ENCODE measurements around the gene NRN1L.
"Not testable (repeated sequence)": the region's sequence is repeated elsewhere in the genome, so short reads cannot be mapped to it uniquely, and the experiment has no call there.

NRN1L gene

GRCh38 chr16:67857547-67858233 is 27.0 kb upstream of the NRN1L start:
- peak; percentile 93 for DNase-seq
- in situ Hi-C loops (cut with HindIII; ENCODE audit: low pct_ligation_motif_present, low pct_unique_long_range_greater_than_20kb, low sequenced_read_pairs) = no loop called here

GRCh38 chr16:67858500-67858899 is 26.2 kb upstream of the NRN1L start:
- no peak for DNase-seq
- in situ Hi-C loops (cut with HindIII; ENCODE audit: low pct_ligation_motif_present, low pct_unique_long_range_greater_than_20kb, low sequenced_read_pairs) = no loop called here

GRCh38 chr16:67860589-67861398 is 23.9 kb upstream of the NRN1L start:
- in situ Hi-C loops (cut with HindIII; ENCODE audit: low pct_ligation_motif_present, low pct_unique_long_range_greater_than_20kb, low sequenced_read_pairs) = no loop called here
- no peak for DNase-seq

GRCh38 chr16:67861877-67862276 is 22.8 kb upstream of the NRN1L start:
- in situ Hi-C loops (cut with HindIII; ENCODE audit: low pct_ligation_motif_present, low pct_unique_long_range_greater_than_20kb, low sequenced_read_pairs) = no loop called here

GRCh38 chr16:67862623-67863583 is 21.8 kb upstream of the NRN1L start:
- in situ Hi-C loops (cut with HindIII; ENCODE audit: low pct_ligation_motif_present, low pct_unique_long_range_greater_than_20kb, low sequenced_read_pairs) = no loop called here

More at GRCh38 chr16:67861877-67862276, 22.8 kb upstream of the NRN1L start:
- DNase-seq = no peak

GRCh38 chr16:67864044-67864443 is 20.6 kb upstream of the NRN1L start:
- in situ Hi-C loops (cut with HindIII; ENCODE audit: low pct_ligation_motif_present, low pct_unique_long_range_greater_than_20kb, low sequenced_read_pairs) = not testable (repeated sequence)

More at GRCh38 chr16:67862623-67863583, 21.8 kb upstream of the NRN1L start:
- no peak for DNase-seq

GRCh38 chr16:67864594-67864993 is 20.1 kb upstream of the NRN1L start:
- in situ Hi-C loops (cut with HindIII; ENCODE audit: low pct_ligation_motif_present, low pct_unique_long_range_greater_than_20kb, low sequenced_read_pairs) = no loop called here

More at GRCh38 chr16:67864044-67864443, 20.6 kb upstream of the NRN1L start:
- not testable (repeated sequence) for DNase-seq

GRCh38 chr16:67865318-67865717 is 19.4 kb upstream of the NRN1L start:
- DNase-seq = peak; percentile 73
- in situ Hi-C loops (cut with HindIII; ENCODE audit: low pct_ligation_motif_present, low pct_unique_long_range_greater_than_20kb, low sequenced_read_pairs) = no loop called here

More at GRCh38 chr16:67864594-67864993, 20.1 kb upstream of the NRN1L start:
- no peak for DNase-seq

- no peak for DNase-seq
- in situ Hi-C loops (cut with HindIII; ENCODE audit: low pct_ligation_motif_present, low pct_unique_long_range_greater_than_20kb, low sequenced_read_pairs) = no loop called here
Observed at GRCh38 chr16:67868290-67868689, 16.4 kb upstream of the NRN1L start.

- in situ Hi-C loops (cut with HindIII; ENCODE audit: low pct_ligation_motif_present, low pct_unique_long_range_greater_than_20kb, low sequenced_read_pairs) = no loop called here
- DNase-seq = no peak
Observed at GRCh38 chr16:67869653-67870052, 15.0 kb upstream of the NRN1L start.

GRCh38 chr16:67871256-67871655 is 13.4 kb upstream of the NRN1L start:
- DNase-seq = no peak
- in situ Hi-C loops (cut with HindIII; ENCODE audit: low pct_ligation_motif_present, low pct_unique_long_range_greater_than_20kb, low sequenced_read_pairs) = no loop called here

- no peak for DNase-seq
- in situ Hi-C loops (cut with HindIII; ENCODE audit: low pct_ligation_motif_present, low pct_unique_long_range_greater_than_20kb, low sequenced_read_pairs) = no loop called here
Observed at GRCh38 chr16:67872131-67872630, 12.5 kb upstream of the NRN1L start.

- in situ Hi-C loops (cut with HindIII; ENCODE audit: low pct_ligation_motif_present, low pct_unique_long_range_greater_than_20kb, low sequenced_read_pairs) = no loop called here
- peak; percentile 86 for DNase-seq
Observed at GRCh38 chr16:67872631-67873434, 11.9 kb upstream of the NRN1L start, which contains the start of gene EDC4. Gene EDC4 (plus strand): TSS chr16:67873052. CDS start chr16:67873262, 210 bp downstream.

- in situ Hi-C loops (cut with HindIII; ENCODE audit: low pct_ligation_motif_present, low pct_unique_long_range_greater_than_20kb, low sequenced_read_pairs) = no loop called here
- peak; percentile 19 for DNase-seq
Observed at GRCh38 chr16:67873435-67874370, 11.0 kb upstream of the NRN1L start.

- DNase-seq = no peak
- in situ Hi-C loops (cut with HindIII; ENCODE audit: low pct_ligation_motif_present, low pct_unique_long_range_greater_than_20kb, low sequenced_read_pairs) = no loop called here
Observed at GRCh38 chr16:67874372-67874771, 10.3 kb upstream of the NRN1L start.

GRCh38 chr16:67877064-67877463 is 7.6 kb upstream of the NRN1L start:
- in situ Hi-C loops (cut with HindIII; ENCODE audit: low pct_ligation_motif_present, low pct_unique_long_range_greater_than_20kb, low sequenced_read_pairs) = no loop called here
- DNase-seq = no peak

GRCh38 chr16:67878232-67878631 is 6.5 kb upstream of the NRN1L start:
- in situ Hi-C loops (cut with HindIII; ENCODE audit: low pct_ligation_motif_present, low pct_unique_long_range_greater_than_20kb, low sequenced_read_pairs) = no loop called here
- DNase-seq = no peak

Measured in ACHN (cell line).